NCI-H2227 treated with DMSO at 0.1 percent for 48 hours (cell line): ENCODE results near the gene ERBB4.

ENCODE experiments used
- DNase-seq: peaks from one replicate; lab custom pipeline; 2025; lab: John Stamatoyannopoulos, UW

The ERBB4 gene

DNA sequence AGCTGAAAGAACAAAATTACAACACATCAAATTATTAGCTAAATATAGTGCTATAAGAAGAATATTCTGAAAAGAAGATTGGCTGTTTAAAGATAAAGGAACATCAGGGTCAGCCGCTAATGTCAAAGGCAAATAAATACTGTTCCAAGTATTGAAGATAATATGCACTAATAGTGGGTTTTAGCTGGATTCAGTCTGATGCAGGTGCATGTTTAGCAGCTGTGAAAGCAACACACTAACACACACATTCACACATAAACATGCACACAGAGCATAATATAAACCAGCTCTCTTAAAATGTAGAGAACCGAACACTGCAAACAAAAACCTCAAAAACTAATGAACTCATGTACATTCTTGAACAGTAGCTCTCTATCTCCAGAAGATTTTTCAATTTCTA, 634.6 kb downstream of the ERBB4 start:
- peak; percentile 92 for DNase-seq

DNA sequence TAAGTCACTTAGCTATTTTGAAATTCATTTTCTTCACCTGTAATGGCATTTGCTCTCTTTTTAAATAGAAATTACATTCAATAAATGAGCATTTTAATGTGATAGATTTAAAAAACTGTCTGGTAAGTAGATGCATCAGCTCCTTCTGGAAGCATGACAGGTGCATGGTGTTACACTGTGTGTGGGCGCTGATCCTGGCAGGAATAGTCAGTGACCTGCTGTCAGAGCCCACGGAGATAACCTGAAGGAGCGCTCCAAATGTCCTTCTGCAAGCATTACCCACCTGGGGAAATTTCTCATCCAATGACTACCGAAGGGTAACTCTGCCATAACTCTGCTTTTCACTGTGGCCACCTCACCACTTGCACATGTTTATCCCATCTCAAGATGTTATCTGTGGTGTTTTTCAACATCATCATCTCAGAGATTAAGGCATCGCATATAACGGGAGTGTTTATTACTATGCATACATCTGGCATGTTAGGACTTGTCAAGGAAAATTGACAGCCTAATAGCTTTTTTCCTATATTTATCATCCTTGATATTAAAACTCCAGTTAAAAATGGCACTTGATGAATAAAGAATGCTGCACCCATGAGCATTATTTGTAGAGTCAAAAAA, 637.3 kb downstream of the ERBB4 start:
- DNase-seq, result no peak

DNA sequence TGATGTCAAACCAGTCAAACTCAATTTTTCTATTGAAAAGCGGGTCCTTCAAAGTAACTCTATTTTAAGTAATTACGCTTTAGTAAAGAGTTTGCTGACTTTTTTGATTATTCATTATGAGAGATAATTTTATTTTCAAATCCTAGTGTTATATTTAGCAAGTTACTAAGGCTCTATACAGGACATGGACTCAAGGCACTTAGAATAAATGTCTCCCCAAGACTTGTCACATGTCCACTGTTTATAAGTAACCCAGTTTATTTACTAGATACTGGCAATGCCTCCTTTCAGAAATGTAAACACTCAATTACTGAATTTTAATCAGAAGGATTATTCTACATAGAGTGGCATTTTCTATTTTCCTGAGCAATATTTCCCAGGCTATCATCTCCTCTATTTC, 638.1 kb downstream of the ERBB4 start:
- no peak for DNase-seq

DNA sequence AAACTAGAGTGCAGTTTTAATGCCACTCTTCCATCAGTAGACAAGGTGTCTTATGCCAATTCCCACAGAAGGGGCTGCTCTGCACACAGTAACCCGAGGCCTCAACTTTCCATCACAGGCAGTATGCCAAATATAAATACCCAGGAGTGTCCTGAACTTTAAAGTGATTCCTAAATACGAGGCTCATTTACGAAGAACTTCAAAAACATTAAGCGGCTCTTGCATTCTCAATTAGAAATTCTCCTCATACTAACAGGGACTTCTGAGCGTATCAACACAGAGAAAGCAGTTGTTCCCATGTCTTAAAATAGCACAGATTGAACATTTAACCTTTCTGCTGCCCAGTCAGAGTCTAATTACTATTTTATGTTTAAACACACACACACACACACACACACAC, 638.6 kb downstream of the ERBB4 start:
- peak; percentile 56 for DNase-seq

DNA sequence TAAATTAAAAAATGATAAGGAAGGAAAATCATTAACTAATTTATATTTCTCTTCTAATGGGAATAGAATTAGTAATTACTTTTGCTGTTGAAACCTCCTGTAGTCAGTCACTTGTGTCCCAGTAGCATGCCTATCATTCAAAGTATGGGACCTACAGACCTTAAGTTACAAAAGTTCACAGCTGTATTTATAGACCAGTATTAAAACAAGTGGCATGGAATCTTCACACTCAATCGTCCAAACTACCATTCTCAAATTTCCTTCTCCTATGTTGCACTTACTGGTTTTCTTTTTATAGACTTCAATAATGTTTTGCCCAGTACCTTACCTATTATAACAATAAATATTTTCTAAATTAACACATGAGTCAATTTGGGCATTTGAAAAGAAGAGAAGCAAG, 639.9 kb downstream of the ERBB4 start:
- no peak for DNase-seq

DNA sequence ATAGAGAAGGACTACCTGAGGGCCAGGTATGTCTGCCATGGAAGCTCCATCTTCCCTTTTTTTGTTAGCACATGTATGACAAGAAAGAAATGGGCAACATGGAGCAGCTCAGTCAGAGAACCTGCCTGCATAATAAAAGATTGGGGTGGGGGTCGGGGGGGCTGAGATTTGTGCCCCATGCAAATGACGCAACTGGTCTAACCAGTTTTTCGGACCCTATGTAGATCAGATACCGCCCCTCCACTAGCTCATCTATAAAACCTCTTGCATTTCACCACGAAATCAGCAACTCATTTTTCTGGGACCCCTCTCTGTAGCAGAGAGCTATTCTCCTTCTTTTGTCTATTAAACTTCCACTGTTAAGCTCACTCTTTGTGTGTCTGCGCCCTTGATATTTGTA, 657.2 kb downstream of the ERBB4 start:
- no peak for DNase-seq

DNA sequence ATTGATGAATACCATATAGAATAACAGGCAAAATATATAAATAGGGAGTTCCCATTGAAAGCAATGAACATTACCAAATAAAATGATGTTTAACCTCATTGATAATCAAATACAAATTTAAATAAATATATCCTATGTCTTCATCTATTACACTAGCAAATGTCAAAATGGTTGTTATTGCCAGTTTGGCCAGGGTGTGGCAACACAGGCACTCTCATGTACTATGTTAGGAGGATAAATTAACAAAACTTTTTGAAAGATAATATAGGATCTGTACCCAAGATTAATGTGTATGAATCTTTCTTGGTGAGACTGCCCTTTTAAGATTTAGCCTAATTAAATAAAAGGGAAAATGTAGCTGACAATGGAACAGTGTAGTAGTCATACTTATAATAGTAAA, 659.3 kb downstream of the ERBB4 start:
- DNase-seq, result no peak

DNA sequence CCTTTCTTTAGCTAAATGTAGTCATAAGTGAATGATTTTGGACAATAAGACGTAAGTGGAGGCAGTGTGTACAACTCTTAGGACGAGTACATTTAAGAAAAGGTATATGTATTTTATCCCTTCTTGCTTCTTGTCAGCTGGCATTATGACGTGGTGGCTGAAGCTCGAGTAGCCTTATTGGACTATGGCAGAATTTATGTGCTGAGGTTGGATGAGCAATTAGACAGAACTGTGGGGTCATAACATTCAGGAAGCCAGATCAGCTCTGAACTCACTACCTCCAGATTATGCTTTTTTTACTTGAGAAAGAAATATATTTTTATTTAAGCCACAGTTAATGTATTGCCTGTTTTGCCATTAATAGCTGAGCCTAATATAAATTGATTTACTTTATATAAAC, 661.5 kb downstream of the ERBB4 start:
- DNase-seq, result no peak

DNA sequence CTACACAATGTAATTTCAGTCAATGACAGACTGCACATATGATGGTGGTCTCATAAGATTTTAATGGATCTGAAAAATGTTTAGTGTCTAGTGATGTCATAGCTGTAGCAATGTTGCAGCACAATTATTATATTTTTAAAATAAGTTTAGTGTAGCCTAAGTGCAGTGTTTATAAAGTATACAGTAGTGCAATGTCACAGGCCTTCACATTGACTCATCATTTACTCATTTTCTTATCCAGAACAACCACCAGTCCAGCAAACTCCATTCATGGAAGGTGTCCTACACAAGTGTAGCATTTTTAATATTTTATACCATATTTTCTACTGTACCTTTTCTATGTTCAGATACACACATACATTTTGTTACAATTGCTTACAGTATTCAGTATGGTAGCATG, 663.1 kb downstream of the ERBB4 start:
- no peak for DNase-seq

DNA sequence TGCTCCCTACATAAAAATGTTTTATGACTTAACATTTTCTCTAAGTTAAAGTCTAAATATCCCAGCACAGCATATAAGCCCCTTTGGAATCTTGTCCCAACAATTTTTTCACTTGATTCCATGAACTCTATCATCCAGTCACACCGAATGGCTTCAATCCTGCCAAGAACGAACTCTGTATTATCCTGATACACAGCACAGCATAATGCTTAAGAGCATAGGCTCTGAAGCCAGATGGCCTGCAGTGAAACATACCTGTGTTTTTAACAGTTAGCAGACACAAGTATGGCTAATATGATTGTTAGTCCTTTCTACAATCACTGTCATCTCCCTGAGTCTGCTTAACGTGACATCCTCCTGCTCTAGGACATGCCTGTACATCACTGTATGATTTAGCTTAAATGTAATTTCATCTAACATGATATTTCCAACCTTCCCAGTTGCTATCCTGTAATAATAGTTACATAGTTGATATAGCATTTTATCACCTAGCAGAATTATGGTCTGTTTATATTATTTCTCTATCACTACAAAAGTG, 669.5 kb downstream of the ERBB4 start:
- no peak for DNase-seq

DNA sequence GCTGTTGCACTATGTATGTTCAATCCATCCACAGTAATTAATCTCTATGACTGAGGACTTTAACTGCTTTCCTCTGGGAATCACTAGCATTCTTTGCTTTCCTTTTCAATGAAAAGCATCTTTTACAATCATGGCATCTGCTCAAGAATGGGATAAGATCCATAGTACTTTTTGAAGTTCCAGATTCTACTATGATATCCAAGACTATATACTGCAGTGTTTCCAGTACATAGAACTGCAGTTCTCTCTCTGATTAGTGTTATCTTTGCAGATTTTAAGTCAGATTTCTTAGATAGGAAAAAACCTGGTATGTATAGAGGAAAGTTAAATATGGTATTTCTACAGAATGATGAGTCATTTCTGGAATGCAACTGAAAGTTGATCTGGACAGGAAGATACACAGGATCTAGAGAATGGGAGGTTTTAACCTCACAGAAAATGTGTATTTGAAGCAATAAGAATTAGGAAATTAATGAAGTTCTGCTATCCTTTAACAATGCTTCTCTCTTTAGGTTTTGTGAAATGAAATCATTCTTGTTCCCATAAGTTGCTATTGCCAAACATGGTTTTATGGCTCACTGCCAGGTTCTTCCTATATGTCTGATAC, 670.7 kb downstream of the ERBB4 start:
- DNase-seq, result no peak

DNA sequence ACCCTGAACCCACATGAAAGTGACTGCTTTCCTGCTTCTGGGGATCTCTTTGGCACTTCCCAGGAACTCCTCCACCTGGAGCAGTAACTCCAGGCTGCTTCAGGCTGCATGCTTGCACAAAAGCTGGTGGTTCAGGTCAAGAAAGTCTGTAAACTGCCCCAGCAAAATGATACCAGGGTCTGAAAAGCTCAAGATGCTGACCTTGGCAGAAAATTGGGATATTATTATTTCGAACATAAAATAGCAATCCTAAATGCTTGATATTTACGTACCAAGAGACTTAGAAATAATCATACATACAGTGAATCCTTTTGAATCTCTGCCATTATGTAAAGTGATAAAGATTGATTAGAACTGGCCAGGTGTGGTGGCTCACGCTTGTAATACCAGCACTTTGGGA, 674.3 kb downstream of the ERBB4 start:
- no peak for DNase-seq

DNA sequence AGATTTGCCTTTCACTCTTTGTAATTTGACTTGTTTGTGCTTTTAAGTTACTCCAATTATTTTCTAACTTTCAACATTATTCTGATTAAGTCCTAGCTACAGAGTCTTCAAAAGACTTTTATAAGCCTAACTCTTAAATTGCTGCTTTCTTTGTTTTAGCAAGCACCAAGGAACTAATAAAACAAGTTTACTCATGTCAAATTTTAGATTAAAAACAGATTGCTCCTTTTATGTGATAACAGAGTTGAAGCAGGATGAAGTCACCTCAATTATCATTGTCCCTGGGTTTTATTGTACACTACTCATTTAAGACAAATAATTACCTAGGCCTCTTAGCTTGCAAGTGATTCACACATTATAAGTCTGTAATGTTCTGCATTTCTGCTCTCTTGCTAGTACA, 678.4 kb downstream of the ERBB4 start:
- no peak for DNase-seq

DNA sequence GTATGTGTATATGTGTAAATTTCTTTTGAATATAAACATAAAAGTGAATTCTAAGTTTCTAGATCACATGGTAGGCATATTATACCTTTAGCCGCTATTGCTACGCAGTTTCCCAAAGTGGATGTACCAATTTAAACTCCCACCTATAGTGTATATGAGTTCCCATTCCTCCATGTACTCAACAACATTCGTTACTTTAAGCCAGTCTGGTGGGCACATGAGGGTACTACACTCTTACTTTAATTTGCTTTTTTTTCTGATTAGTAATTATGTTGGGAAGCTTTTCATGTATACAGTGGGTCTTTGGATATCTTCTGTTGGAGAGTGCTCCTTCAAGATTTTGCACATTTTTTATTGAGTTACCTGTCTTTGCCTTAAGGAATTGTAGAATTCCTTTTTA, 683.8 kb downstream of the ERBB4 start:
- no peak for DNase-seq

DNA sequence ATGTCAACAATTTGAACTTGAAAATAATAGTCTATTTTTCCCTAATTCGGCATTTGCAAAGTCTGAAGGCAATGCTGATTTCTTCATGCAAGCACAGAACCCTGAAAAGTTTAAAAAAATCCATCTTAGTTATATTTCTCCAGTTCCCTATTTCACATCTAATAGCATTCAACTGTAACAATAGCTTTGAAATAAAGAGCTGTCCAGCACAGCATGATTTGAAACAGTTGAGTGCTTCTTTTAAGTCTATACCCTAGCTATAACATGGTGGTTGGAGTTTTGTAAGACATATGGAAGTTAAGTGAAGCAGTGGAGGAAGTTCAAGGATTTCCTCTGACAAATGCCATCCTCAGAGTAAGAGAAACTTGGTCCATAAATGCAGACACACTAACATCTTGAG, 691.9 kb downstream of the ERBB4 start:
- DNase-seq, result no peak

DNA sequence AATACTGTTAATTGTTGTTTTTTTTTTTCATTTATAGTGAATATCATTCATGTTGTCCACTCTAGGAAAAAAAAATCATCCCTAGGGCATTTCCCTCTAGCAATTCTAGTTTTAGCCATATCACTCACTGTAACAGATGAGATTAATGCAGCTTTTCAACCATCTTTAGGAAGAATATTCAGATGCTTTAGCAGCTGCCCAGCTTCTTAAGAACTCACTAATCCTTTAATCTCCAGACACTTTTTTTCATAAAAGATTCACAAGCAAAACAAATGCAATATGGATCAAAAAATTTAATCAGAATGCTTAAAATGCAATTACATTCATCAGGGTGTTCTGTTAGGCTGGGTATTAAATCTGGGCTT, 692.6 kb downstream of the ERBB4 start:
- DNase-seq, result no peak

DNA sequence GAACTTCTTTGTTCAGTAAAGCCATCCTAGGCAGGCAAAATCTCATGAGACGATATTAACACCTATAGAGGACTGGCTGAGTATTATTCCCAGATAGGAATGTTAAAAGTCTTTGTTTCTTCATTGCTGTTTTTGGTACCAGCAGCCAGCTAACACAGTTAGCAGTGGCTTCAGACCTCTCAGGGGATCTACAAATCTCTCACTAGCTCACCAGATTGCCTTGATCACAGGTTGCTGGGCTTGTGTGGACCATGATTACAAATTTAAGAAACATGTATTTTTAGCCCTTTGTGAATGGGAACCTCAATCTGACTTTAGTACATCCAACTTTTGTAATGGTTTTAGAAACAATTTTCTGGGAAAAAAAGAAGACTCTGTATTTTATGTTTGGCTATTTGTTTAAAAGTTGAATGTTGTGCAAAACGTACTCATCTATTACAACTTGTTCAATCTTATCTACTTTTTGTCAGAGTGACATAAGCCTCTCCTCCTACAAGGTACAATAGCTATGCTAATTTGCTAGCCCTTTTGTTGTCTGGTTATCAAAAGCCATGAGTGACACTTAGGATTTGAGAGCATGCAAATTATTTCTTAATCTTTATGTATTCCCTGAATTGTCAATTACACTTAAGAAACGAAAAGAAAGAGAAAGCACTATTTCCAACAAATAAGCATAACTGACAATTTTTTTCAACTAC, 693.1 kb downstream of the ERBB4 start:
- no peak for DNase-seq

DNA sequence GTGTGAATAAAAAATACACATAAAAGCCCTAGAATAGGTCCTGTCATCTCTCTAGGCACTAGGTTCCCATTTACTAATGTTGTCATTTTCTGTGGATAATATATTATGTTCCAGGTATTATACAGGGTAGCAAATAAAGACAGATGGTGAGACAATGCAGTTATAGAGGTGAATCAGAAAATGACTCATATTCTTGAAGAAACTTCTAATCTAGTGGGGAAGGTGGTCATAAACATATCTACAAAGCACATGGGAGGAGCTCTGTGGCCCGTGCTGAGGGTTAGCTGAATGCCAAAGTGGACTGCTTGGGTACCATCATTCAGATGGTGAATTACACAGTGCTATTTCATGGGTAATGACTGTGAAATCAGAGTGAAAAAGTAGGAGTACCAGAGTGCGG, 700.9 kb downstream of the ERBB4 start:
- no peak for DNase-seq

DNA sequence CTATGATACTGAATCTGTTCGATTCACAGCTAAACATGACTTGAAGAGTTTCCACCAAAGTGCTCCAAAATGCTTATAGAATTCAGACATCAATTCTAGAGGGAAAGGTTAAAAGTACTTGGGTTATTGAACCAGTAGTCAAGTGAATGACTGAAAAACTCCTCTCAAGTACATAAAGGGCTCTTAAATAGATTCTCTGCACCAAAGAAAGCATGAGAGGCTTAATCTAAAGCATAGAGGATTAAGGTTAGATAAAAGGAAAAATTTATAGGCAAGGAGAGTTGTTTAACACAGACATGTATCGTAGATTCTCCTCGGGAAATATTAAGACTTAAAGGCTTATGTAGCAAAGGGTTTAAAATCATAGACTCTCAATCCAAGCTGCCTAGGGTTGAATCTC, 701.4 kb downstream of the ERBB4 start:
- no peak for DNase-seq

DNA sequence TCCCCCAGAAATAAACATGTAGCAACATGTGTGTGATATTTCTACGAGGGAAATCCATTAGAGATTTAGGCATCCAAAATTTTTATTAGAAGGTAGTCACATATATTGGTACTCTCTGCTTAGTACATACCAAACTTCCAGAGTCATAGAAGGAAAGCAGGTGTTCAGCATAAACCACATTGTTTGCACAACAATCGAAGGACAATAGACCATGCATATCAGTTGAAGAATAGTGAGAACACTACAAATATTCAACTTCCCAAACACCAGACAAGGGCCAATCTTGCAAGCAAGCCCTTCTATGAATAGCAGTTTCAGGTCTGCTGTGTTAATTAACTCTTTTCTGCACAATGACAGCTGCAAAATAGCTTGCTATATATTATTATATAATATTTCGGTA, 702.2 kb downstream of the ERBB4 start:
- no peak for DNase-seq

DNA sequence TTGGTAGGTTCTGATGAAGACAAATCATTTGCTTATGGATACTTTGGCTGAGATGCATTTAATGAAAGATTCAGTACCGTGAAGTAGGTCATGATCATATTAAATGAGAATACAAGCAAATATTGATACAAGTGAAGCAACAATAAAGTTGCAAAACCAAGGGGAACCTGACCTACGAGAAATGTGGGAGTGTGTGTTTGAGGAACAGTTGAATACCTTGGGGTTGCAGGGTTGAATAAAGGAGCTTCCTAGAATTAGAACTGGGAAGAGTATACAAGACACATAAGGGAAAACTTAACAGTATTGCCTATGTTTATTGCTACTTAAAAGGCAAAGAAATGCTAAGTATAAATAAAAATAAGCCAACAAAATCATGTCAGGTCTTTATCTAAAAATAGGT, 702.9 kb downstream of the ERBB4 start:
- DNase-seq, result no peak

DNA sequence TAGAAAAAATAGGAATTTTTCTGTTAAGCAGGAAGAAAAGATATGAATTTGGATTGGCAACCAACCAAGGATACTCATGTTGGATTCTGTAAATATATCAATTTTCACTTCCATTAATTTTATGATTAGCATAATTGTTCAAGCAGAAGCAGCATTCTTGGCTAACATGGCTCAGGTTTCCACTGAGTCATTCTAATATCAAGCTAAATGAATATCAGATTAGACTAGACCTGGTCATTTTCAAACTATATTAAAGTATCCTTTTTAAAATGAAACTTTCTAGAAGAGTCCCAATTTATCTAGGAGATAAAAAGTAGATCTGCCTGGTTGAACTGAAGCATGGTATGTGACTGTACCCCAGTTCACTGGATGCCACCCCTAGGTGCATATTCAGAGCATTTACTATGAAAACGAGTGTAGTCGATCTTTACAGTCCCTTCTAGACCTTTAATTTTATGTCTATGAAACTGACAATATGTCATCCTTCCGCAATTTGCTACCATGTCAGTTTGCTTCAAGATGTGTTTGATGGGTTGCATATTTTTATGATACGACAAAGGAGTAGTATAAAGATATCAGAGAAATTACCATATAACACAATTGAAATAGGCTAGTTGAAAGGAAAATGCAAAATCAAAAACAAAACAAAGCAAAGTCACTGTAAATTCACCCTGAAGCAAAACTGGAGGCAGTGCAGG, 704.9 kb downstream of the ERBB4 start:
- no peak for DNase-seq

DNA sequence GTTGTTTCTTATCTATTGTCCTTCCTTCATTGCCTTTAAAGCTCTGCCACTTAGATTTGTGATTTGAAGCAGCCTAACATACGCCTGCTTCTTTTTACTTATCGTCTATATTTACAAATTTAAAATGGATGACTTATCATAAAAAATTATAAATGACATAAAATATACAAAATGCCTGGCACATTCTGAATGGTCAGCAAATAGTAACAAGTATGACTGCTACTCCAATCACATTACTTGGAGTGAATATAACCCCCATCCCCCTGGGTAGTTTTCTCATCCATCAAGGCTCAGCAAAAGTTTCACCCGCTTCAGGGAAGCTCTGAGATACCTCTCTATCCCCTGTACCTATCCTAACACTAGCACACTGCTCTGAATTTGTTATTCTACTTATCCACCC, 708.9 kb downstream of the ERBB4 start:
- no peak for DNase-seq
